ENCODE results near the gene PYHIN1.
A peak's percentile ranks its signal among the peaks of the same experiment; 100 is the strongest.

The PYHIN1 gene

GRCh38 chr1:158931055-158931737, at the start of gene PYHIN1:
TSS of gene PYHIN1 (plus strand) at chr1:158931552. CDS start at chr1:158936911, 5,359 bp downstream.
- no peak for DNase-seq

DNA sequence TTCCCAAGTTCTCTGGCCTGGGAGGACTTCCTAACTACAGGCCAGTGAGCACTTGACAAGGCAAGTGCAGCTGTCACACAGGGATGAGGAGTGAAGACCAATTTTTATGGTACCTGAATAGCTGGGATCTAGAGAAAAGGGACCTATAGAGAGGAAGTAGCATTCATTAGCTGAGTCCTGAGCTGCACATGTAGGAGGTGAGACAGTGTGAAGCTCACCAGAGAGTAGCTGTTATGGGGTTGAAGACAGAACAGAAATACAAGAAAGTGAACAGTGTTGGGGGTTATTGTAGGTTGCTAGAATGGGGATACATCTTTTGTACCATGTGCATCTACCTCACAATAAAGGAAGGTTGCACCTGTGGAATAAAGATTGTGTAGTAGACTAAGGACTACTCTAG, 37.7 kb upstream of the PYHIN1 start:
- DNase-seq, result no peak

DNA sequence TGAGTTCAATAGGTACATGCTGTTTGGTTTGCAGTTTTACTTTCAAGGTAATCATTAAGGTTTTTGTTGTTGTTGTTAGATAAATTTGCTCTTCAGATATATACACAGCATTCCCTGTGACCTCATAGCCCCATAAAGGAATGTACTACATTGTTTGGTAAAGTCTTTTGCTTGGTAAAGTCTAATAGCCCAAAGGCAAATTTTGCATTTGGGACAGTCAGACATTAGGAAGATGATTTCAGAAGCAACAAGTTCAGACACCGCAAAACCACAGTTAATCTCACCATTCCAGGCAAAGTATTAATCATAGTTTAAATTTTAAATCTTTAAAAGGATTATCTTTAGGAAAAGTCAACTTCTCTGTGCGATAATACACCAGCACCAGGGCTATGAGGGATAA, 32.6 kb upstream of the PYHIN1 start:
- no peak for DNase-seq

GRCh38 chr1:158901623-158902022, 29.7 kb upstream of the PYHIN1 start:
- no peak for DNase-seq

GRCh38 chr1:158916085-158916484, 15.3 kb upstream of the PYHIN1 start:
- DNase-seq, result no peak

GRCh38 chr1:158924677-158925076, 6.7 kb upstream of the PYHIN1 start:
- DNase-seq, result no peak

DNA sequence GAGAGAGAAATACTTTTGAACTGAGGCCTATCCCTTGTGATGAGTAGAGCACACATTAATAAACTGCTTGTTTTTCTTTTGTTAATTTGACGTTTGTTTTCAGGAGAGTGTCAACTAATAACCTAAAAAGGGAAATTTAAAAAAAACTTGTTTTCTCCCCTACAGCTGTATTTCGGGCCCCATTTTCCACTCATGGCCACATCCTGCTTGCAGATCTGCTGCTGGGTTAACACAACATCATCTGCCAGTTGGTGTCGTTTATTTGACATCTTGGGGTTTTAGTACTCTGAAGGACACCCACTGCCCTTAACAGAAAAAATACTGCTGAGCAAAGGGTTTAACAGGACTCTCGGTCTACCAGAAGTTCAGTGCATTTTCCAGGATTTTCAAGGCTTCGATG, 848 bp upstream of the PYHIN1 start:
- DNase-seq, result no peak

GRCh38 chr1:158932171-158932570, 819 bp downstream of the PYHIN1 start:
- no peak for DNase-seq

GRCh38 chr1:158933621-158934020, 2.3 kb downstream of the PYHIN1 start:
- no peak for DNase-seq

- DNase-seq, result no peak
These were observed 7.8 kb downstream of the PYHIN1 start for GRCh38 chr1:158939180-158939579.

- DNase-seq, result no peak
These were observed 10.0 kb downstream of the PYHIN1 start for GRCh38 chr1:158941317-158941716.

DNA sequence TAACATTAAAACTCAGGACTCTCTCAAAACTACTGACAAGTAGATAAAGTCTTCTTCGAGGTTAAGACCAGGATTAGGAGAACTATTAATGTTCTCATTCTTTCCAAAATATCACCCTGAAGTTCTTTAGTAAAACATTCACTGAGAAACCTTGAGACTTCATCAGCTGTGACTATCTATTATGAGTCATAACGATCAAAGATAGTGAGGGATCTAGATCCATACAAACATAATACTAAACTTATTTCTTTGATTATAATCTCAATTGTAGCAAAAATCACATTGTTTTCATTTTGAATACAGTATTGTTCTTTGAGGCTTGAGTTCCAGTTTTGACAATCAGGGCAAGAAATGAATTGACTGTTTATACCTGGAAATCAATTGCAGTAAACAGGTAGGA, 11.1 kb downstream of the PYHIN1 start:
- no peak for DNase-seq

GRCh38 chr1:158943059-158943458, 11.7 kb downstream of the PYHIN1 start:
- no peak for DNase-seq

DNA sequence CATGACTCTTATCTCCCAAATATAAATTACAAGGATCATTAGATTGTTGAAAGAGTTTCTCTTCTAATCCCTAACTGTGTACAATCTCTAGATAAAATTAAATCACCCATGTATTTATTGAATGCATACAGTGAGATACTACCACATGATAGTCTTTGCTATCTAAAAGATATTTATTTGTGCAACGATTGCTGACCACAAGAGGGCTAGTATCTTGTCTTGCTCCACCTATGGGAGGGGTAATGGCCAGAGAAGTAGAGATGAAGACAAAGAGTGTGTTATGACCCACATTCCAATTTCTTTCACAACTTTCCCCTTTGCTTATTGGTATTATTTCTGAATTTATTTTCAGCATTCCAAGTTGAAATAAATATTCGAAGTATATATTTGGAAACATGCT, 13.7 kb downstream of the PYHIN1 start:
- no peak for DNase-seq

DNA sequence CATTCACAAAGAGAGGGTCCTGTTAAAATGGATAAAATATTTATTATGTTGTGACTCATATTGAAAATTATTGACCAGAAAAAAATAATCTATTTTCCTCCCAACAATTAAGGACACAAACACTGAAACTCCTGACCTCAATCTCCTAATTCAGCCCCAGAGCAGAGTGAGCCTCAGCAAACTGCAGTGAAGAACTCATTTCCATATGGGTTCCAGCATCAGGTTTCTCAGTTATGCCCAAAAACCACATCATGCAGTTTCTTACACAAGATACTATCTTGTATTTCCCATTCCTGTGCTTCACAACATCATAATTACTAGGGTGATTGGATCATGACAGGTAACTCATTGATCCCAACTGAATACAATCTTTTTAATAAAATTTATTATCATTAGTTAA, 15.4 kb downstream of the PYHIN1 start:
- DNase-seq, result no peak

DNA sequence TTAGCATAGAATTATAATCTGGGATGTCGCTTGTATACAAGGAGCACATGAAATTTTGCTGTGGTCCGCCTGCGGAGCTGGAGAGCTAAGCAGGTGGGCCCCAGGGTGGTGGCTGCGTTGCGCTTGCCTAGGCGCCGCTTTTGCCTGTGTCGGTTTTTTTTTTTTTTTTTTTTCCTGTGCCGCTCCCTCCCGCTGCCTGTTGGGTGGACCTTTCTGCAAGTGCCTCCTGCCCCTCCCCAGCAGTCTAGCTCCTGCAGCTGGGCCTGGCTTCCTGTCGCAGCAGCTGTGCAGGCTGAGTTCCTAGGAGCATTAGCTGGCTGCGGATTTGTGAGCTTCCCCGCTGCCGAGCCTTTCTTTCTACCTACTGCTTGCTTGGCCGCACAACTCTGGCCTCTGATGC, 20.6 kb downstream of the PYHIN1 start:
- peak; percentile 47 for DNase-seq

DNA sequence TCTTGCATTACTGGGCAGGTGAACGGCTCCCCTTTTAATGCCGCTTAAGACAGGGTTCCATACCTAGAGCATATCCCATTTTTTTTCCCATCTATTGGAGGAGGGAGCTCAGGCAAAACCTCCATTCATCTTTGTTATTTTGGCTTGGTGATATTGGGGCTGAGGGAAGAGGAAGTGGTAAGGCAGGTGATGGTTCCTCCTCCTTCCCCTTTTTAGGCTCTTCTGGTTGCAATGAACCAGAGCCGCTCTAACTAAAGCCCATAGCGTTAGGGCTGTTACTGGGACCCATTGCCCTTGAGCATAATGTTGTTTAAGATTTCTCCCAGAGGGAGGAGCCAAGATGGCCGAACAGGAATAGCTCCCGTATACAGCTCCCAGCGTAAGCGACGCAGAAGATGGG, 21.1 kb downstream of the PYHIN1 start:
- no peak for DNase-seq

- no peak for DNase-seq
These were observed 29.8 kb downstream of the PYHIN1 start for GRCh38 chr1:158961178-158961577.

DNA sequence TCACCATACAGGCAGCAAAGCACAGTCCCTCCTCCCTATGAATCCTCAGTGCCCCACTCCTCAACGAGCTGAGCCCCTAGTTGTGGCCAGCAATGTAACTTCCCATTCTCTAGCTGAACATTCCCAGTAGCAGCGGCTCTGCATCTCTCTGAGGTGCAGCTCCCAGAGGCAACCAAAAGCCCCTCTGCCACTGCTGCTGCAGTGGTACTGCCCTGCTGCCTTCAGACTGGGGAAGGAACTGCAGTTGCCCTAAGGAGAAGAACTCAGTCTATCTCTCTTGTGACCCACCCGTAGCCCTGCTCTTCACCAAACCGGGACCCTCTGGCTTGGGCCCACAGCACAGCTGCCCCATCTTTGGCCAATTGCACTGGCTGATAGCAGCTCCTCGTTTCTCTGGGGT, 31.6 kb downstream of the PYHIN1 start:
- no peak for DNase-seq

- DNase-seq, result no peak
These were observed 37.8 kb downstream of the PYHIN1 start for GRCh38 chr1:158969166-158969565.

- DNase-seq, result no peak
These were observed 38.5 kb downstream of the PYHIN1 start for GRCh38 chr1:158969855-158970254.

GRCh38 chr1:158972841-158973240, 41.5 kb downstream of the PYHIN1 start:
- DNase-seq, result peak; percentile 36

DNA sequence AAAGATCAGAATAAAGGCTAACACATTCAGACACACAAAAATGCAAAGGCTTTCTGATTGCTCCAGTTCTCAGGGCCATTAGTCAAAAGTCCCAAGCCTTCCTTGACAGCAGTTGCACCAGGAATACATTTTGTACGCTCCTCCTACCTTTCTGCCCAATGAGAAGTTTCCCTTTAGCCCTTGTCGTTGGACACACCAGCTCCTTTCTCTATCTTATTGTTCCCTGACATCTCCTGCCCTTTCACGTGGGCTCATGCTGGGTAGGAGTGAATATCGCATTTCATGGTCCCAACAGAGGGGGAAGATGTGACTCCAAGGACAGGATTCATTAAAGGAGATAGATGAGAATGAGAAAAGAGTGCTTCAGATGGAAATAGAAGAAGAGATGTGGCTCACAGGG, 44.9 kb downstream of the PYHIN1 start:
- DNase-seq, result no peak

GRCh38 chr1:158978730-158979129, 47.4 kb downstream of the PYHIN1 start:
- DNase-seq, result no peak

- DNase-seq, result no peak
These were observed 47.9 kb downstream of the PYHIN1 start for GRCh38 chr1:158979229-158979628.

GRCh38 chr1:158983235-158983634, 51.9 kb downstream of the PYHIN1 start:
- no peak for DNase-seq
